SK-N-MC (cell line): ENCODE data around the gene NUP62.

Source experiments
- EZH2 ChIP-seq: fragments of 200-600 bp; sonication (generic); IDR thresholded peaks from one replicate; pipeline ENCODE4 v1.6.1; 2017; ENCODE audit warnings: antibody characterized with exemption
- FOXP2 ChIP-seq: optimal IDR thresholded peaks from 2 replicates; pipeline ENCODE3; 2011; ENCODE audit warnings: mild to moderate bottlenecking, moderate library complexity; ENCODE audit not compliant: insufficient read depth; ENCODE audit errors: extremely low read length, control extremely low read depth
- POLR2AphosphoS5 ChIP-seq: IDR thresholded peaks from 2 replicates; pipeline ENCODE4 v1.6.1; 2012; ENCODE audit warnings: mild to moderate bottlenecking, low read depth, low read length, borderline replicate concordance

- TF ChIP-seq POLR2AphosphoS5 (peak; percentile 70), EZH2 (no peak), FOXP2 (no peak)
Measured at GRCh38 chr19:49866933-49867782, 62.1 kb downstream of the NUP62 start, which contains the start of gene PNKP.
